HG03469 (cell line): ENCODE measurements around the gene LILRB3.
"Not testable (repeated sequence)": the region's sequence is repeated elsewhere in the genome, so short reads cannot be mapped to it uniquely, and the experiment has no call there.

ENCODE experiments used
- ATAC-seq: cut with Tn5 transposase; IDR thresholded peaks from one replicate; pipeline ENCODE4 v1.9.1; 2021; ENCODE audit warnings: mild to moderate bottlenecking, moderate library complexity, moderate number of reproducible peaks; ENCODE audit not compliant: unreplicated experiment

Gene LILRB3

GRCh38 chr19:54222474-54223276 lies at the start of gene LILRB3:
LILRB3 (minus strand) TSS chr19:54223007; CDS start chr19:54222976, 31 bp downstream.
- not testable (repeated sequence) for ATAC-seq

- not testable (repeated sequence) for ATAC-seq
Observed at GRCh38 chr19:54272181-54272580, 49.4 kb upstream of the LILRB3 start.

- ATAC-seq = not testable (repeated sequence)
Observed at GRCh38 chr19:54271587-54271986, 48.8 kb upstream of the LILRB3 start.

DNA sequence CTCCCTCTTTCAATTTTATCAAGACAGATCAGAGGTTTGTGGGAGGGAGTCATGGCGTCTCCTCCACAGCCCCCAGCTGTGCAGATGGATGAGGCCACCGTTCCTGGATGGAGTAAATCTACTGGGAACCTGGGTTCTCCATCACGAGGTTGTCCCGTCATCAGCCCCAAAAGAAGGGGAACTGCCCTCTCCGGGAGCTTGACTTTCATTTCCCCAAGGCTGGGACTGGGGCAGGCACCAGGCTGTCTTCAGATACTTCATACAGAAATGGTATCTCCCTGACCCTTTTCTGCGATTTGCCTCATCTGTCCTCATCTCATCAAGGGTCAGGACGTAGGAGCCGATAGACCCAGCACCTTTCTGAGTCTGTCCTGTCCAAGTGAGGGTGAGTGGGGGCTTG lies 48.3 kb upstream of the LILRB3 start:
- ATAC-seq = no peak

DNA sequence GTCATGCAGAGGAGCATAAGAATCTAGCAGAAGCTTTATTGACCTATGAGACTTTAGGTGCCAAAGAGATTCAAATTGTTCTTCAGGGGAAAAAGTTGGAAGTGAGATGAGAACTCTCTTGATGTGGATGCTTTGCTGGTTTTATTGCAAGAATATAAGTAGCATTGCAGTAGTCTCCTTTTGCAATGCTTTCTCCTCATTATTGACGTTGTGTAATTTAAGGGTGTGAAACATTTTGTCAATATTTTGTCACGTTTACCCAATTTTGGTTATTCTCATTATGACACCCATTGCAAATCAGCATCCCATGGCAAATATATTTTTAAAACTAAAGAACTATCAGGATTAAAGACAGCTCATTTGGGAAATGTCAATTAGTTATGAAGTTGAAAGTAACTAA lies 46.1 kb upstream of the LILRB3 start:
- ATAC-seq = no peak

- ATAC-seq = no peak
Observed at GRCh38 chr19:54266133-54266532, 43.3 kb upstream of the LILRB3 start.

- ATAC-seq = no peak
Observed at GRCh38 chr19:54262470-54262869, 39.7 kb upstream of the LILRB3 start.

- no peak for ATAC-seq
Observed at GRCh38 chr19:54262066-54262465, 39.3 kb upstream of the LILRB3 start.

DNA sequence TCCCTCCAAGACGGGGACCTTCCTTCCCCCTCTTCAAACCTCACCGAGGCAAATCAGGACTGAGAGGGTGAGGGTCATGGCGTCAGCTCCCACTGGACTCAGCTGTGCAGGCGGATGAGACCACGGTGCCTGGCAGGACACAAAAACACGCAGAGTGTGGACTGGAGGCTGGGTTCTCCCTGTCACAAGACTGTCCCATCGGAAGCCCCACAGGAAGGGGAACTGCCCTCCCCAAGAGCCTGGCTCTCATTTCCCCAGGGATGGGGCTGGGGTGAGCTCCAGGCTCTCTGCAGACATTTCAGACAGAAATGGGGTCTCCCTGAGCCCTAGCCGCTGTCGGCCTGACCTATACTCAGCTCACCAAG lies 34.3 kb upstream of the LILRB3 start, which contains the start of gene LILRB5:
LILRB5 (minus strand) TSS at position 158 of the 365 bp plus-strand sequence; CDS start at position 78, 80 bp downstream.
- no peak for ATAC-seq

- no peak for ATAC-seq
Observed at GRCh38 chr19:54256250-54257115, 33.7 kb upstream of the LILRB3 start.

GRCh38 chr19:54255105-54255775 lies 32.4 kb upstream of the LILRB3 start:
- ATAC-seq = no peak

DNA sequence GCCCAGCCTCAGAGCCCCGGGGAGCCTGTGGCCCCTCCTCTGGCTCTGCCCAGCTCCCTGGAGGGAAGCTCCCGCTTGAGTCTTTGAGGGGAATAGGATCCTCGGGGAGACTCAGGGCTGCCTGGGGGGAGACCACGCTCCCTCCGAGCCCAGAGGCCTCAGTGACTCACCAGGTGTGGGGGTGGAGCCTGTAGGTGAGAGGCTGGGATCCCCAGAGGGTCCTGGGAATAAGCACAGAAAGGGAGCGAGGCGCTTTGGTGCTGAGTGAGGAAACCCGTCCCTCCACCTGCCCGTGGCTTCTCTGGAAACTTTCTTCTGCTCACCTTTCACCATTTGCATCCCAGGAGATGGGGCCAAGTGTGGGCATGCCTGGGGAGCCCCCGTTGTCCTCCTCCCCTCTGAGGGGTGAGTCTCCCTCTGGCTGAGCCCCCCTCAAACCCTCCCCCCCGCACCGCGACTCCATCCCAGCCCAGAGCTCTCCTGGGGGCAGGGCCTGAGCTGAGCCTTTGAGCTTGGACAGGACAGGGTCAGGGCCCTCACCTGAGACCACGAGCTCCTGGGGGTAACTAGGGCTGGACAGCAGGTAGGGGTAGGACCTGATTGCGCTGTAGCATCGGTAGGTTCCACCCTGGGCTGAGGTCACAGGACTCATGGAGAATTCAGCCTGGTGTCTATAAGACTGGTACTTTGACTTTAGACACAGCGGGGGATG lies 31.5 kb upstream of the LILRB3 start:
- ATAC-seq = no peak

- ATAC-seq = no peak
Observed at GRCh38 chr19:54253331-54254194, 30.8 kb upstream of the LILRB3 start.

DNA sequence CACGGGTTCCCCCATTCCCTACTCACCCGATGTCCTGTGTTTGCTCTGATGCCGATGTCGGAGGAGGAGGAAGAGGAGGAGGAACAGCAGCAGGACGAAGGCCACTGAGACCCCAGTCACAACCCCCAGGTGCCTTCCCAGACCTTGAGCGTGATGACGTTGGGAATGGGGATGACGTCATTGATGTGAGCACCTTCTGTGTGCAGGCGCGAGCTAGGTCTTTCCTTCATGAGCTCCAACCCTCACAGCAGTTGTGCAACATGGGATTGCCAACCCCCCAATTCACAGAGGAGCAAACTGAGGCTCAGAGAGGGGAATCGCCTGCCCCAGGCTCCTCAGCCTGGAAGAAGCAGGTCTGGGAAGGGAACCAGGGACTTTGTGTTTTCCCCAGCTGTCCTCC lies 30.0 kb upstream of the LILRB3 start:
- no peak for ATAC-seq

DNA sequence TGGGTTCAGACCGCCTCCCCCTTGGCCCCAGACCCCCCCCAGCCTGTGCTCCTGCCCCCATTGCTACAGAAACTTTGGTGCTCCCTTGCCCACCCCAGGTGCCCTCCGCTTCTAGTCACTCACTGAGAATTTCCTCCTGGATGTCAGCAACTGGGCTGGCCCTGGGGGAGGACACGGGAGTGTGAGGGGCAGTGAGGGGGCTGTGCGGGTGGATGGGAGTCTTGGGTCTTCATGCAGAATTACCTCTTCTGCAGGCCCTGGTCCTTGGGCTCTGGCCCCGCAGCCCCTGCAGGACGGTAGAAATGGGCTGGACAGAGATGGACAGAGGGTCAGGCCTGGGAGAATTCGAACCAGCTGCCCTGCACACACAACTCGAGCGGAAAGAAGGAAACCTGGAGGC lies 29.4 kb upstream of the LILRB3 start:
- no peak for ATAC-seq

GRCh38 chr19:54248016-54248601 lies 25.3 kb upstream of the LILRB3 start:
- ATAC-seq = no peak

- ATAC-seq = no peak
Observed at GRCh38 chr19:54247106-54247930, 24.5 kb upstream of the LILRB3 start.

- no peak for ATAC-seq
Observed at GRCh38 chr19:54245936-54246335, 23.1 kb upstream of the LILRB3 start.
